HepG2 (cell line): ENCODE data around the gene PBX2. TPM values are rescaled to one million over a fixed set of nuclear protein-coding genes. Genes with fewer than 3 reads are reported as not detected.
A peak's percentile ranks its signal among the peaks of the same experiment; 100 is the strongest.

Source experiments
- HHEX ChIP-seq: IDR thresholded peaks from 2 replicates; pipeline ENCODE4 v1.6.1; 2016; ENCODE audit warnings: control low read depth
- KDM1A ChIP-seq: IDR thresholded peaks from 2 replicates; pipeline ENCODE4 v1.6.1; 2016; ENCODE audit warnings: missing compliant biosample characterization
- KDM3A ChIP-seq: IDR thresholded peaks from 2 replicates; pipeline ENCODE4 v1.6.1; 2018; ENCODE audit warnings: low read depth, missing compliant biosample characterization
- KIAA2018 ChIP-seq: sonication (generic); formaldehyde crosslinking; IDR thresholded peaks from 2 replicates; pipeline ENCODE4 v1.5.0; 2020; ENCODE audit warnings: mild to moderate bottlenecking, missing genetic modification reagents, borderline replicate concordance
- MYC ChIP-seq: sonication (generic); formaldehyde crosslinking; IDR thresholded peaks from 2 replicates; pipeline ENCODE4 v1.9.0; 2021; ENCODE audit warnings: missing genetic modification reagents, borderline replicate concordance
- NCOR1 ChIP-seq: fragments of 200-600 bp; sonication (generic); IDR thresholded peaks from 2 replicates; pipeline ENCODE4 v1.7.0; 2017; ENCODE audit warnings: antibody characterized with exemption, low read length, borderline replicate concordance
- NFKBIZ ChIP-seq: IDR thresholded peaks from 2 replicates; pipeline ENCODE4 v1.6.1; 2018; ENCODE audit warnings: missing genetic modification reagents, missing compliant biosample characterization
- PAF1 ChIP-seq: IDR thresholded peaks from 2 replicates; pipeline ENCODE4 v1.6.1; 2016; ENCODE audit warnings: missing genetic modification reagents, missing compliant biosample characterization
- RORA ChIP-seq: sonication (generic); formaldehyde crosslinking; IDR thresholded peaks from 2 replicates; pipeline ENCODE4 v1.5.0; 2020; ENCODE audit warnings: mild to moderate bottlenecking, missing genetic modification reagents, moderate library complexity
- SMAD3 ChIP-seq: sonication (generic); formaldehyde crosslinking; IDR thresholded peaks from 2 replicates; pipeline ENCODE4 v1.4.0; 2020; ENCODE audit warnings: missing genetic modification reagents
- SPEN ChIP-seq: sonication (generic); formaldehyde crosslinking; IDR thresholded peaks from 2 replicates; pipeline ENCODE4 v1.5.1; 2020; ENCODE audit warnings: low read depth, mild to moderate bottlenecking, missing genetic modification reagents
- TRIM24 ChIP-seq: sonication (generic); formaldehyde crosslinking; IDR thresholded peaks from 2 replicates; pipeline ENCODE4 v1.8.0; 2022; ENCODE audit warnings: mild to moderate bottlenecking, missing genetic modification reagents
- ZBTB42 ChIP-seq: sonication (generic); formaldehyde crosslinking; IDR thresholded peaks from 2 replicates; pipeline ENCODE4 v1.5.0; 2020; ENCODE audit warnings: mild to moderate bottlenecking, missing genetic modification reagents
- ZNF280B ChIP-seq: sonication (generic); formaldehyde crosslinking; IDR thresholded peaks from 2 replicates; pipeline ENCODE4 v1.5.0; 2020; ENCODE audit warnings: missing genetic modification reagents, mild to moderate bottlenecking, borderline replicate concordance
- ZNF512B ChIP-seq: sonication (generic); formaldehyde crosslinking; IDR thresholded peaks from 2 replicates; pipeline ENCODE4 v1.5.1; 2020; ENCODE audit warnings: missing genetic modification reagents, mild to moderate bottlenecking, borderline replicate concordance
- ZNF674 ChIP-seq: sonication (generic); formaldehyde crosslinking; IDR thresholded peaks from 2 replicates; pipeline ENCODE4 v1.5.0; 2020; ENCODE audit warnings: low read depth, mild to moderate bottlenecking, missing genetic modification reagents
- ZNF773 ChIP-seq: sonication (generic); formaldehyde crosslinking; IDR thresholded peaks from 2 replicates; pipeline ENCODE4 v1.4.0; 2020; ENCODE audit warnings: missing genetic modification reagents, borderline replicate concordance
- ZNF780A ChIP-seq: sonication (generic); formaldehyde crosslinking; IDR thresholded peaks from 2 replicates; pipeline ENCODE4 v1.8.0; 2022; ENCODE audit warnings: mild to moderate bottlenecking, missing genetic modification reagents, moderate library complexity
- ZNF792 ChIP-seq: IDR thresholded peaks from 2 replicates; pipeline ENCODE4 v1.6.1; 2016
- polyA plus RNA-seq, 8 experiments: library from polyadenylated mRNA; depleted of rRNA in 3 of 8; stranded (reverse) in 7 of 8; unstranded in 1 of 8; fragments of >200 nt; fragmentation: Illumina TruSeq in 4 of 8; extraction: Trizol in 4 of 8; gene quantifications; 2 replicates each; pipeline versions ENCODE4 v1.2.1 to v1.2.3, GENCODE V29; 2011 to 2016; ENCODE audit warnings: low read depth in 4 of 8, missing spikeins in 1 of 8, mixed read lengths in 1 of 8; ENCODE audit not compliant: insufficient read depth in 1 of 8
- total RNA-seq, 5 experiments: library from RNA; depleted of rRNA; stranded (reverse); fragments of >200 nt; fragmentation: Illumina TruSeq; extraction: Trizol; gene quantifications; 2 replicates each; pipeline ENCODE4 v1.2.3, GENCODE V29; 2016; ENCODE audit warnings: low read depth in 1 of 5

The PBX2 gene
- total and polyA plus RNA-seq, 2 of the 13 experiments (the other 11 are each of a cell fraction or from before 2014, with no cell fraction given) = 42.3 to 77.8 TPM

GRCh38 chr6:32176476-32177182, 13.4 kb downstream of the PBX2 start (continued):
- TF ChIP-seq RORA = no peak
- TF ChIP-seq HHEX (CRISPR knock-in tag) = no peak; the same call in 1 of the 2 replicates
- TF ChIP-seq ZNF773 (CRISPR knock-in tag) = no peak
- TF ChIP-seq ZNF780A (CRISPR knock-in tag) = no peak
- TF ChIP-seq KDM3A (CRISPR knock-in tag) = no peak
- no peak for TF ChIP-seq SMAD3 (CRISPR knock-in tag)
- no peak for TF ChIP-seq MYC (CRISPR knock-in tag)
- no peak for TF ChIP-seq ZNF512B (CRISPR knock-in tag)
- TF ChIP-seq NCOR1 = peak; percentile 50; the same call in 1 of the 2 replicates
- no peak for TF ChIP-seq KDM1A (CRISPR knock-in tag)
- no peak for TF ChIP-seq ZNF280B (CRISPR knock-in tag)
- no peak for TF ChIP-seq NFKBIZ (CRISPR knock-in tag)
- no peak for TF ChIP-seq ZBTB42 (CRISPR knock-in tag)
- TF ChIP-seq SPEN (CRISPR knock-in tag) = no peak
- TF ChIP-seq ZNF674 (CRISPR knock-in tag) = no peak
- no peak for TF ChIP-seq KIAA2018 (CRISPR knock-in tag)
- TF ChIP-seq TRIM24 (CRISPR knock-in tag) = no peak
- TF ChIP-seq PAF1 (CRISPR knock-in tag) = no peak
- TF ChIP-seq ZNF792 = no peak
